HG02973 (cell line): ENCODE measurements around the gene RREB1.

Source experiments
- ATAC-seq: cut with Tn5 transposase; IDR thresholded peaks from one replicate; pipeline ENCODE4 v1.9.1; 2021; ENCODE audit warnings: moderate library complexity; ENCODE audit not compliant: unreplicated experiment

RREB1 gene

GRCh38 chr6:7159790-7160525 is 52.2 kb downstream of the RREB1 start:
- no peak for ATAC-seq

- ATAC-seq, result no peak
Measured at GRCh38 chr6:7161253-7161623, 53.5 kb downstream of the RREB1 start.

GRCh38 chr6:7161845-7162244 is 54.1 kb downstream of the RREB1 start:
- ATAC-seq, result no peak

GRCh38 chr6:7163661-7164071 is 55.9 kb downstream of the RREB1 start:
- no peak for ATAC-seq

GRCh38 chr6:7164536-7165001 is 56.8 kb downstream of the RREB1 start:
- ATAC-seq, result no peak

GRCh38 chr6:7165002-7165889 is 57.5 kb downstream of the RREB1 start:
- no peak for ATAC-seq

- ATAC-seq, result no peak
Measured at GRCh38 chr6:7165890-7166267, 58.1 kb downstream of the RREB1 start.

- ATAC-seq, result no peak
Measured at GRCh38 chr6:7166410-7167293, 58.9 kb downstream of the RREB1 start.

- no peak for ATAC-seq
Measured at GRCh38 chr6:7169296-7169721, 61.5 kb downstream of the RREB1 start.

- no peak for ATAC-seq
Measured at GRCh38 chr6:7170117-7170732, 62.5 kb downstream of the RREB1 start.

- ATAC-seq, result no peak
Measured at GRCh38 chr6:7171119-7171518, 63.4 kb downstream of the RREB1 start.

- no peak for ATAC-seq
Measured at GRCh38 chr6:7171733-7172132, 64.0 kb downstream of the RREB1 start.

GRCh38 chr6:7172649-7173048 is 64.9 kb downstream of the RREB1 start:
- no peak for ATAC-seq

- no peak for ATAC-seq
Measured at GRCh38 chr6:7173843-7174503, 66.2 kb downstream of the RREB1 start.

- ATAC-seq, result no peak
Measured at GRCh38 chr6:7175462-7175861, 67.7 kb downstream of the RREB1 start.

- no peak for ATAC-seq
Measured at GRCh38 chr6:7176208-7176607, 68.4 kb downstream of the RREB1 start.

- no peak for ATAC-seq
Measured at GRCh38 chr6:7178280-7178679, 70.5 kb downstream of the RREB1 start.

- no peak for ATAC-seq
Measured at GRCh38 chr6:7180751-7181150, 73.0 kb downstream of the RREB1 start.

- ATAC-seq, result no peak
Measured at GRCh38 chr6:7183707-7184106, 75.9 kb downstream of the RREB1 start.

- ATAC-seq, result no peak
Measured at GRCh38 chr6:7184502-7184901, 76.7 kb downstream of the RREB1 start.
